A204.1 (cell line): ENCODE measurements around the gene SMAD9.

Experiments
- FAIRE-seq: peaks from 2 replicates; lab custom pipeline; 2012; peaks lifted over from hg19 to GRCh38; lab: Jason Lieb, UNC

Gene SMAD9

DNA sequence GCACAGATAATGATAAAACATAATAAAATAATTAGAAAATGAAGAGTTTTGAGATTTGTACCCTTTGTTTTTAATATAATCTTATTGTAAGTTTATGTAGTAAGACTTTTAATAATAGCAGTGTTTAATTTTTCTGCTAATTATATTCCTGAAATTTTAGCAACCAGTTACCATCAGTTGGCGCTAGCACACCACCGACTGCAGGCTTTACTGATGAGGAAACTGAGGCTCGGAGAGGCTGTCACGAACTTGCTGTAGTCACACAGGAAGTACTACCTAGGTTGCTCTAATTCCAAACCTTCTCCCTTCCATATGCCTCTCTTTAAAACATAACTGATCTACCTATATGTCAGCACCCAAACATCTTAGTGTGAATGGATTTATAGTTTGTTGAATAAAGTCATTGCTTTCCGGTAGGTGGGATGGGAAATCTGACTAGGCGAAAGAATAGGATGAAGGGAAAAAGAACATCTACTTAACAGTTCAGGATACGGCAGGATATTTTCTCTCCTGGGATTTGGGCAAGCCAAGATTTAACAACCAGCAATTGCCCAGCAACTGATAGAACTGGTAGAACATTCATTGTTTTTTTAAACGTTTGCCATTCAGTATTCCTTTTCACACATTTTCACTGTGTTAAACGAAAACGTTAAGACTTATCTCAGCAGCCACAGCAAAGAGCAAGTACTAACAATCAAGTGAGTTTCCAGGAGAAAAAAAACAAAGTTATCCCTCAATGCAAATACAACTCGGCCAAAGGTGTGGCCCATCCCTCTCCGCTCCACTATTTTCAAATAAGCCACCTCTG is 101.8 kb downstream of the SMAD9 start:
- FAIRE-seq: no peak

DNA sequence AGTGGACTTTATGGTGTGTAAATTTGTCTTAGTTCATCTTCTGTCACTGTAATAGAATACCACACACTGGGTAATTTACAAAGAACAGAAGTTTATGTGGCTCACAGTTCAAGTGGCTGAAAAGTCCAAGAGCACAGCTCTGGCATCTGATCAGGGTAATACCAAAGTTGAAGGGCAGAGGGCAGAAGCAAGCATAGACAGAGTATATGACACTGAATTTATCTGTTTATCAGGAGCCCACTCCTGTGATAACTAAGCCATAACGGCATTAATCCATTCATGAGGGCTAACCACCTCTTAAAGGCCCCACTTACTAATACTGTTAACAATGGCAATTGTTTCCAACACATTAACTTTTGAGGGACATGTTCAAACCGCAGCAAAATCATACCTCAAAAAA is 105.0 kb downstream of the SMAD9 start:
- no peak for FAIRE-seq

DNA sequence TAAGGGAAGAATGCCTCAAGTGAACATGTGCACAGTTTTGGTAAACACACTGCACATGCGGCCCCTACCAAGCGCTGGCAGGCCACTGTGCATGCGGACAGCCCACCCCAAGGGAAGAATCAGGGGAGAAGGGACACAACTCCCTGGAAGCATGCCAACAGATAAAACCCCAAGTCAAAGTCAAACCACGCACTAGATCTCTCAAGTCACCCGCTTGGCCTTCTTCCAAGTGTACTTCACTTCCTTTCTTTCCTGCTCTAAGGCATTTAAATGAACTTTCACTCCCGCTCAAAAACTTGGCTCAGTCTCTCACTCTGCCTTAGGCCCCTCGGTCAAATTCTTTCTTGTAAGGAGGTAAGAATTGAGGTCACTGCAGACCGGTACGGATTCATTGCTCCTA is 105.6 kb downstream of the SMAD9 start:
- no peak for FAIRE-seq

DNA sequence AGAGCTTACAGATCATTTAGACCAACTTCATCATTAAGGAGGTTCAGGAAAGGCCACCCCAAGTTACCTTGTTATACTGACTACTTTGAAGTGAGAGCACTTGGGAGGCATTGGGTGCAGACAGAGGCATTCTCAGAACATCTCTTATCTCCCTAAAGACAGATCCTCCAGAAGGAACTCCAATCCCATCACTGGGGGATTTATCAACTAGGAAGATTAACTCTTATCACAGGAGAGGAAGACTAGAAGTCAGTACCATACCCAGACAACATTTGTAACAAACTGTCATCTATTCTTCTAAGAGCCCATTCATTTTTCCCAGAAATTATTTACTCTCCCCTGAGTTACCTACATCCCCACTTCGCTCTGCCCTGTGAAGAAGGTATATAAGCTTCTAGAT is 106.8 kb downstream of the SMAD9 start:
- no peak for FAIRE-seq

DNA sequence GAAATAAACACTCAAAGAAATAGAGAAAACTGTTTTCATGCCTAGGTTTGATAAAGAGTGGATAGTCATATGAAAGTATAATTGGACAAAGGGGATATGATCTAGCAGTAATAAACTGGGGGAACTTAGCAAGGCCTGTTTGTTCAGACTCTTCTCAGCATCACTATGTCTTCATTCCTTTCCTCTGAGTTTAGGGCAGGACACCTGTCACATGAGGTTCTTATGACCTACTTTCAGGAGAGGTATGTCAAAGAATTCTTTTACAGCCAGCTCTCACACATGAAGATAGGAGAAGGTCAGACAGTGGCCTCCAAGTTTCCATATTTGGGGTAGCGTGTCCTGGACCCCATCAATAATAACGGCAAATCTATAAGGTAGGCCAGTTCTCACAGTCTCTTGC is 112.4 kb downstream of the SMAD9 start:
- FAIRE-seq: no peak

DNA sequence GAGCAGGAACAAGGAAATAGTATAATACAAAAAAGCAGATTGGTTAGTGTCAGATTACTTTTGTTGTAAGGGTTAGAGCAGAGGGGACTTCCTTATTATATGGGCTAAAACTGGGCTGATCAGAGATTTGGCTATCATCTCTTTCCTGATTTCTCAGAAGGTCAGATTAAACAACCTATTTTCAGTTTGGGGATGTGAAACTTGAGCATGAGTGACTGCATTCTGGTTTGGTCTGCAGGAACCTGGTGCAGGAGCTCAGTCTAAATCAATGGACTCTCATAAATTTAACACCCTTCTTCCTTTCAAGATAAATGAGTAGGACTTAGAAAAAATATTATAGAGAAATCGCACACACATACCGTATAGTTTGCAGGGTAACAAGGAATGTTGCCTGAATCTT is 113.9 kb downstream of the SMAD9 start:
- no peak for FAIRE-seq

DNA sequence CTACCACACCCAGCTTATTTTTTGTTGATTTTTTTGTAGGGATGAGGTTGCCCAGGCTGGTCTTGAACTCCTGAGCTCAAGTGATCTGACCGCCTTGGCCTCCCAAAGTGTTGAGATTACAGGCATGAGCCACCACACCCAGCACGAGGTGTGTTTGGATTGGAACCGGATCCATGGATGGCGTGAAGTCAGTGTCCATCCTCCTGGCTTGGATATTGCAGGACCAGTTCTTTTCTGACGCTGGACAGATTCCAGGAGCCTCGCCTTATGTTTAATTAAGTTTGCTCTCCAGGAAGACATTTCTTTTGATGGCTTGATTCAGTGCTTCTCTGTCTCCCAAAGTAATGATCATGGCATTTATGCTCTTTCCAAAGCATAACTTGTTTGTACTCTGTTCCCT is 115.5 kb downstream of the SMAD9 start:
- no peak for FAIRE-seq

DNA sequence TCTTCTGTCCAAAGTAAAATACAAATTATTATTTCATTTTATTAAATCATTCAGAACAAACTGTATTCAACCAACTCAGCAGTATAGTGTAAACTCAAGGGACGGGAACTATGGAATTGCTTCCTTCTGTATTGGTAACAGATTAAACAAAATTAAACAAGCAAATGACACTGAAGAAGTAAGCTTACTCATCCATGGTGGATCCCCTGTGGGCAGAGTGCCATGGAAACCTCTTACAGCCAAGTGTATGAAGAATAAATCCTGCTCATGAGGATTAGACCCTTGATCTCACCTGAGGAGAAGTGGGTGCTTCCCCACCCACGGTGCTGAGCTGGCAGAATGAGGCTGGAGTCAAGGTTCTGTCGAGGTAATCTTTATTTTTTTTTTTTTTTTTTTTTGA is 119.0 kb downstream of the SMAD9 start:
- no peak for FAIRE-seq

DNA sequence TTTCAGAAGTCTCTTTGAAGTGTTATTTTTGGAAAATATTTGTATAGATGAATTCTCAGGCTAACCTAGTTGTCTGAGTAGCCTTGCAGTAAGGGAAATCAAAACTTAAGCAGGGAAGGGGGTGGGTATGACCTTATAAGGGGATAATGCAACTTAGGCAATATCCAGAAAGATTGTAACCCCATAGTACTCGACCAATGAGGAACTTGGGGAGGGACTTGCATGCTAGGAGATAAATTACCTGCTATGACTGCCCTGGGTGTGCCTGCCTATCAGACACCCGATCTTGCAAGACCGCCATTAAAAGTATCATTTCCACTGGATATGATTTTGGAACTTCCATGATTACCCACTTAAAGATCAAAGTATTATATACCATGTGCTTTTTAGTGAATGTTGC is 124.0 kb downstream of the SMAD9 start:
- no peak for FAIRE-seq

DNA sequence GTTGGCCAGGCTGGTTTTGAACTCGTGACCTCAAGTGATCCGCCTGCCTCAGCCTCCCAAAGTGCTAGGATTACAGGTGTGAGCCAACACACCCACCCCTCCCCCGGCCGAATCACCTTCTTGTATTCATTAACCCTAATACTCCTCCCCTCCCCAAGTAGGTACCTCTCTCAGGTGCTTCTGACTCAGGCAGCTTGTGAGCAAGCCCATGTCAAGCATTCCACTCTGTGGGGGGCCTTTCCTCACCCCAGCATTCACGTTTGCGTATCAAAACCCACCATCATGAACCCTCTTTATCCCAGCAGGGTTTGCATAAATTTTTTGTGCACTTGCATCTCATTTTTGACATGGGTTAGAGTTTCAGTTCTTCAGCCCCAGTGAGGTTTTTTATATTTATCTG is 124.6 kb downstream of the SMAD9 start:
- FAIRE-seq: no peak
